ENCODE results near the gene DNER. TPM values are rescaled to one million over a fixed set of nuclear protein-coding genes. Genes with fewer than 3 reads are reported as not detected.

Gene DNER
- total RNA-seq, 2 donors from 2014 or later = 0.11 to 0.18 TPM

GRCh38 chr2:229731363-229731762 is 17.0 kb upstream of the DNER start:
- no peaks in the 10 kb centered on the region for H3K36me3 Mint-ChIP-seq (ENCODE audit: low read depth)
- H3K4me1 Mint-ChIP-seq = no peaks in the 10 kb centered on the region
- WGBS, 2 experiments (ENCODE audit: insufficient coverage in 1 of 2, insufficient read length in 1 of 2) = 91 to 100% methylated on average over 3 to 5 of the region's 5 CpGs
- H3K27me3 Mint-ChIP-seq (ENCODE audit: insufficient read depth) = no peaks in the 10 kb centered on the region
- Histone ChIP-seq H3K9ac (ENCODE audit: extremely low read depth, low read length, poor library complexity, severe bottlenecking) (no peak overlapping the region), H3K4me3 (ENCODE audit: low read length) (no peak overlapping the region), H3K9me3 (ENCODE audit: control insufficient read depth, low read length) (no peaks in the 10 kb centered on the region), H3K36me3 (ENCODE audit: control insufficient read depth, insufficient read depth, low read length) (no peaks in the 10 kb centered on the region), H3K27me3 (ENCODE audit: control insufficient read depth, insufficient read depth, low read length, poor library complexity, severe bottlenecking) (no peaks in the 10 kb centered on the region), H3K27ac (ENCODE audit: low read depth, low read length) (no peak overlapping the region), H3K4me1 (ENCODE audit: control insufficient read depth, insufficient read depth, low read length) (no peaks in the 10 kb centered on the region)
- no peak overlapping the region for H3K4me3 Mint-ChIP-seq
- peaks cover 9% of the 10 kb centered on the region for H3K9me3 Mint-ChIP-seq
- TF ChIP-seq, protein P1, sequence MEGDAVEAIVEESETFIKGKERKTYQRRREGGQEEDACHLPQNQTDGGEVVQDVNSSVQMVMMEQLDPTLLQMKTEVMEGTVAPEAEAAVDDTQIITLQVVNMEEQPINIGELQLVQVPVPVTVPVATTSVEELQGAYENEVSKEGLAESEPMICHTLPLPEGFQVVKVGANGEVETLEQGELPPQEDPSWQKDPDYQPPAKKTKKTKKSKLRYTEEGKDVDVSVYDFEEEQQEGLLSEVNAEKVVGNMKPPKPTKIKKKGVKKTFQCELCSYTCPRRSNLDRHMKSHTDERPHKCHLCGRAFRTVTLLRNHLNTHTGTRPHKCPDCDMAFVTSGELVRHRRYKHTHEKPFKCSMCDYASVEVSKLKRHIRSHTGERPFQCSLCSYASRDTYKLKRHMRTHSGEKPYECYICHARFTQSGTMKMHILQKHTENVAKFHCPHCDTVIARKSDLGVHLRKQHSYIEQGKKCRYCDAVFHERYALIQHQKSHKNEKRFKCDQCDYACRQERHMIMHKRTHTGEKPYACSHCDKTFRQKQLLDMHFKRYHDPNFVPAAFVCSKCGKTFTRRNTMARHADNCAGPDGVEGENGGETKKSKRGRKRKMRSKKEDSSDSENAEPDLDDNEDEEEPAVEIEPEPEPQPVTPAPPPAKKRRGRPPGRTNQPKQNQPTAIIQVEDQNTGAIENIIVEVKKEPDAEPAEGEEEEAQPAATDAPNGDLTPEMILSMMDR (conservative IDR thresholded peaks at IDR 0.05) = no peak
- no peak overlapping the region for H3K27ac Mint-ChIP-seq
- no peak for DNase-seq

DNA sequence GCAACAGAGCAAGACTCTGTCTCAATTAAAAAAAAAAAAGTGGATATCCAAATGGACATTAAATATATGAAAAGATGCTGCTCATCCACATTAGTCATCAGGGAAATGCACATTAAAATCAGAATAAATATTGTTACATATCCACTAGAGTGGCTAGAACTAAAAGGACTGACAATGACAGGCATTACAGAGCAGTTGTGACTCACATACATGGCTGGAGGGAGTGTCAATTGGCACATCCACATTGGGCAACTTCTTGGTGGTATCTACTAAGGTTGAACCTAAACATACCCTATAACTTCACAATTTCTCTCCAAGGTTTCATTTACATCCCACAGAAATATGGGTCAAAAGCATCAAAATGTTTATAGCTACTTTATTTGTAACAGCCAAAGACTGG is 14.0 kb upstream of the DNER start:
- H3K27ac ChIP-seq (ENCODE audit: low read depth, low read length) = no peak overlapping the region
- Mint-ChIP-seq H3K27me3 (ENCODE audit: insufficient read depth) (no peaks in the 10 kb centered on the region), H3K36me3 (ENCODE audit: low read depth) (no peaks in the 10 kb centered on the region), H3K4me3 (no peak overlapping the region), H3K9me3 (no peaks in the 10 kb centered on the region), H3K4me1 (no peaks in the 10 kb centered on the region), H3K27ac (no peak overlapping the region)
- no peaks in the 10 kb centered on the region for H3K9me3 ChIP-seq (ENCODE audit: control insufficient read depth, low read length)
- no peaks in the 10 kb centered on the region for H3K4me1 ChIP-seq (ENCODE audit: control insufficient read depth, insufficient read depth, low read length)
- DNase-seq = no peak
- no peaks in the 10 kb centered on the region for H3K36me3 ChIP-seq (ENCODE audit: control insufficient read depth, insufficient read depth, low read length)
- no peak overlapping the region for H3K9ac ChIP-seq (ENCODE audit: extremely low read depth, low read length, poor library complexity, severe bottlenecking)
- no peak overlapping the region for H3K4me3 ChIP-seq (ENCODE audit: low read length)
- no peaks in the 10 kb centered on the region for H3K27me3 ChIP-seq (ENCODE audit: control insufficient read depth, insufficient read depth, low read length, poor library complexity, severe bottlenecking)
- TF ChIP-seq, protein P1 (conservative IDR thresholded peaks at IDR 0.05) = no peak

DNA sequence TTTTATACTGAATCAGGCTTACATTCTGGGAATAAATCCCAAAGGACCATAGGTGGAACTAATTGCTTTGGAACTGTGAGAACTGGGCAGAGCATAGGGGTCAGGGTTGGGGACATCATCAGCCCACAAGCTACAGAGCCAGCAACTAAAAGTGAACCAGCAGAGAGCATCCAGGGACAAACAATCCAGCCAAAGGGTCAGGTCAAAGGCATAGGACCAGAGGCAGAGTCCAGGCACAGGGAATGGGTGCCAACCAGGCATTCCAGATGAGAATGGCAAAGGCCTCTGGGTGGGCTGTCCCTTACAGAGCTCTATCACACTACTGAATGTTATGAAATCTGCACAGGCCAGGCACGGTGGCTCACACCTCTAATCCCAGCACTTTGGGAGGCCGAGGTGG is 12.3 kb upstream of the DNER start:
- Histone ChIP-seq H3K27me3 (ENCODE audit: control insufficient read depth, insufficient read depth, low read length, poor library complexity, severe bottlenecking) (no peaks in the 10 kb centered on the region), H3K9ac (ENCODE audit: extremely low read depth, low read length, poor library complexity, severe bottlenecking) (no peak overlapping the region), H3K4me1 (ENCODE audit: control insufficient read depth, insufficient read depth, low read length) (no peaks in the 10 kb centered on the region), H3K36me3 (ENCODE audit: control insufficient read depth, insufficient read depth, low read length) (no peaks in the 10 kb centered on the region), H3K27ac (ENCODE audit: low read depth, low read length) (no peak overlapping the region), H3K4me3 (ENCODE audit: low read length) (no peak overlapping the region), H3K9me3 (ENCODE audit: control insufficient read depth, low read length) (no peaks in the 10 kb centered on the region)
- Mint-ChIP-seq H3K27me3 (ENCODE audit: insufficient read depth) (no peaks in the 10 kb centered on the region), H3K4me1 (no peaks in the 10 kb centered on the region), H3K27ac (no peak overlapping the region), H3K36me3 (ENCODE audit: low read depth) (no peaks in the 10 kb centered on the region), H3K9me3 (no peaks in the 10 kb centered on the region), H3K4me3 (no peak overlapping the region)
- WGBS, 2 experiments (ENCODE audit: insufficient coverage in 1 of 2, insufficient read length in 1 of 2) = 83 to 87% methylated on average over 2 of the region's 2 CpGs
- TF ChIP-seq, protein P1 (conservative IDR thresholded peaks at IDR 0.05) = no peak
- DNase-seq = no peak
